ENCODE data around the gene GPRC6A.

GRCh38 chr6:116876107-116876506 is 47.2 kb upstream of the GPRC6A start:
- TF ChIP-seq, protein P1, sequence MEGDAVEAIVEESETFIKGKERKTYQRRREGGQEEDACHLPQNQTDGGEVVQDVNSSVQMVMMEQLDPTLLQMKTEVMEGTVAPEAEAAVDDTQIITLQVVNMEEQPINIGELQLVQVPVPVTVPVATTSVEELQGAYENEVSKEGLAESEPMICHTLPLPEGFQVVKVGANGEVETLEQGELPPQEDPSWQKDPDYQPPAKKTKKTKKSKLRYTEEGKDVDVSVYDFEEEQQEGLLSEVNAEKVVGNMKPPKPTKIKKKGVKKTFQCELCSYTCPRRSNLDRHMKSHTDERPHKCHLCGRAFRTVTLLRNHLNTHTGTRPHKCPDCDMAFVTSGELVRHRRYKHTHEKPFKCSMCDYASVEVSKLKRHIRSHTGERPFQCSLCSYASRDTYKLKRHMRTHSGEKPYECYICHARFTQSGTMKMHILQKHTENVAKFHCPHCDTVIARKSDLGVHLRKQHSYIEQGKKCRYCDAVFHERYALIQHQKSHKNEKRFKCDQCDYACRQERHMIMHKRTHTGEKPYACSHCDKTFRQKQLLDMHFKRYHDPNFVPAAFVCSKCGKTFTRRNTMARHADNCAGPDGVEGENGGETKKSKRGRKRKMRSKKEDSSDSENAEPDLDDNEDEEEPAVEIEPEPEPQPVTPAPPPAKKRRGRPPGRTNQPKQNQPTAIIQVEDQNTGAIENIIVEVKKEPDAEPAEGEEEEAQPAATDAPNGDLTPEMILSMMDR (IDR thresholded peaks at IDR 0.05; ENCODE audit: low read depth, low read length), result no peak
- TF ChIP-seq EZH2phosphoT487 (IDR thresholded peaks at IDR 0.05; ENCODE audit: low read depth), result no peak
